Hepatocyte (in vitro differentiated cells): ENCODE measurements around the gene SLX4.

ENCODE experiments used
- CTCF ChIP-seq: fragments of 200-600 bp; sonication (generic); IDR thresholded peaks from 2 replicates; pipeline ENCODE4 v1.5.1; 2016; ENCODE audit warnings: antibody characterized with exemption, mild to moderate bottlenecking; ENCODE audit not compliant: poor library complexity
- EZH2 ChIP-seq: fragments of 200-600 bp; sonication (generic); IDR thresholded peaks from 2 replicates; pipeline ENCODE4 v1.6.1; 2016; ENCODE audit warnings: antibody characterized with exemption, mild to moderate bottlenecking, borderline replicate concordance

GRCh38 chr16:3654249-3654991, 43.0 kb upstream of the SLX4 start, which contains the start of gene DNASE1:
- TF ChIP-seq CTCF (peak; percentile 67), EZH2 (no peak)
